HG03045 (cell line): Measurements from ENCODE around the gene STXBP2.

Experiments
- ATAC-seq: cut with Tn5 transposase; IDR thresholded peaks from one replicate; pipeline ENCODE4 v1.9.1; 2021; ENCODE audit warnings: mild to moderate bottlenecking, moderate library complexity; ENCODE audit not compliant: unreplicated experiment

STXBP2 gene

DNA sequence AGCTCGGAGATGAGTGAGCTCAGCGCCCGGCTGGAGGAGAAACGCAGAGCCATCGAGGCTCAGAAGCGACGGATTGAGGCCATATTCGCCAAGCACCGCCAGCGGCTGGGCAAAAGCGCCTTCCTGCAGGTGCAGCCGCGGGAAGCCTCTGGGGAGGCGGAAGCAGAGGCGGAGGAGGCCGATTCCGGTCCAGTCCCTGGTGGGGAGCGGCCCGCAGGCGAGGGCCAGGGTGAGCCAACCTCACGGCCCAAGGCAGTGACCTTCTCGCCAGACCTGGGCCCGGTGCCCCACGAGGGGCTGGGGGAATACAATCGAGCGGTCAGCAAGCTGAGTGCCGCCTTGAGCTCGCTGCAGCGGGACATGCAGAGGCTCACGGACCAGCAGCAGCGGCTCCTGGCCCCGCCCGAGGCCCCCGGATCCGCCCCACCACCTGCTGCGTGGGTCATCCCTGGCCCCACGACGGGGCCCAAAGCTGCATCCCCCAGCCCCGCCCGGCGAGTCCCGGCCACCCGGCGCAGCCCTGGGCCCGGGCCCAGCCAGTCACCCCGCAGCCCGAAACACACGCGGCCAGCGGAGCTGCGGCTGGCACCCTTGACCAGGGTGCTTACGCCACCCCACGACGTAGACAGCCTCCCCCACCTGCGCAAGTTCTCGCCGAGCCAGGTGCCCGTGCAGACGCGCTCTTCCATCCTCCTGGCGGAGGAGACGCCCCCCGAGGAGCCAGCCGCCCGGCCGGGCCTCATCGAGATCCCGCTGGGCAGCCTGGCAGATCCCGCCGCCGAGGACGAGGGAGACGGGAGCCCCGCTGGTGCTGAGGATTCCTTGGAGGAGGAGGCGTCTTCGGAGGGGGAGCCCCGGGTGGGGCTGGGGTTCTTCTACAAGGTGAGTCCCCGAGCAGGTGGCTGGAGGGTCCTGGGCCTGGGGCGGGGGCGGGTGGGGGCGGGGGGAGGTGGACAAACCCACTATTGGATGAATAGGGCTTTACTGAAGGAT lies 24.3 kb upstream of the STXBP2 start:
- ATAC-seq = no peak

DNA sequence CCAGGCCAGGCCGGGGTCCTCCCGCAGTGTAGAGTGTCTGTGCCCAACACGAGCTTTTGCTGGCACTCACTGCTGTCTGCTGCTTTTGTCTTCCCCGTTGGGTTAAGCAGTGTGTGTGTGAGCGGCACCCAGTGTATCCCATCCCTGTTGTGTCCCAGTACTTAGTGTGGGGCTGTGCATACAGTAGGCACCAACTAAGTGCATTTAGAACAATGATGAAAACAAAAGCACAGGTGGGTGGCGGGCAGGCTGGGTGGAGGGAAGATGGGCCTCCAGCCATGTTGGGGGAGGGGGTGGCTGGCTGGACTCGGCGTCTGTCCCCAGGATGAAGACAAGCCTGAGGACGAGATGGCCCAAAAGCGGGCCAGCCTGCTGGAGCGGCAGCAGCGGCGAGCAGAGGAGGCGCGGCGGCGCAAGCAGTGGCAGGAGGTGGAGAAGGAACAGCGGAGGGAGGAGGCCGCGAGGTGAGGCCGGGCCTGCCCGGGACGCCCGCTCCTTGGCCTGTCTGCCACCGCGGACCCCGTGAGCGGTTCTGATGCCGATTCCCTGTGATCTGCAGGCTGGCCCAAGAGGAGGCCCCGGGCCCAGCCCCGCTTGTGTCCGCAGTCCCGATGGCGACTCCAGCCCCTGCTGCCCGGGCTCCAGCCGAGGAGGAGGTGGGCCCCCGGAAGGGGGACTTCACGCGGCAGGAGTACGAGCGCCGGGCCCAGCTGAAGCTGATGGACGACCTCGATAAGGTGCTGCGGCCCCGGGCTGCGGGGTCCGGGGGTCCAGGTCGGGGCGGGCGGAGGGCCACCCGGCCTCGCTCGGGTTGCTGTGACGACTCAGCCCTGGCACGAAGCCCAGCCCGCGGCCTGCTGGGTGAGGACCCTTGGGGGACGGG lies 21.8 kb upstream of the STXBP2 start:
- no peak for ATAC-seq

- no peak for ATAC-seq
Observed at GRCh38 chr19:7617172-7617571, 19.7 kb upstream of the STXBP2 start.

DNA sequence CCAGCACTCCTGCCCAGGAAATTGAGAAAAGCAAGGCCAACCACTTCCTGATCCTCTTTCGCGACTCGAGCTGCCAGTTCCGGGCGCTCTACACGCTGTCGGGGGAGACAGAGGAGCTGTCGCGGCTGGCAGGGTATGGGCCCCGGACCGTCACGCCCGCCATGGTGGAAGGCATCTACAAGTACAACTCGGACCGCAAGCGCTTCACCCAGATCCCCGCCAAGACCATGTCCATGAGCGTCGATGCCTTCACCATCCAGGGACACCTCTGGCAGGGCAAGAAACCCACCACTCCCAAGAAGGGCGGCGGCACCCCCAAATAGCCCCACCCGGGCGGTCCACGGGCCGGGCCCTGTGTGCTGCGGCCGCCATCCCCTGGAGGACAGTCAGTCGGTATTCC lies 19.2 kb upstream of the STXBP2 start:
- ATAC-seq = no peak

- no peak for ATAC-seq
Observed at GRCh38 chr19:7618348-7618747, 18.6 kb upstream of the STXBP2 start.

DNA sequence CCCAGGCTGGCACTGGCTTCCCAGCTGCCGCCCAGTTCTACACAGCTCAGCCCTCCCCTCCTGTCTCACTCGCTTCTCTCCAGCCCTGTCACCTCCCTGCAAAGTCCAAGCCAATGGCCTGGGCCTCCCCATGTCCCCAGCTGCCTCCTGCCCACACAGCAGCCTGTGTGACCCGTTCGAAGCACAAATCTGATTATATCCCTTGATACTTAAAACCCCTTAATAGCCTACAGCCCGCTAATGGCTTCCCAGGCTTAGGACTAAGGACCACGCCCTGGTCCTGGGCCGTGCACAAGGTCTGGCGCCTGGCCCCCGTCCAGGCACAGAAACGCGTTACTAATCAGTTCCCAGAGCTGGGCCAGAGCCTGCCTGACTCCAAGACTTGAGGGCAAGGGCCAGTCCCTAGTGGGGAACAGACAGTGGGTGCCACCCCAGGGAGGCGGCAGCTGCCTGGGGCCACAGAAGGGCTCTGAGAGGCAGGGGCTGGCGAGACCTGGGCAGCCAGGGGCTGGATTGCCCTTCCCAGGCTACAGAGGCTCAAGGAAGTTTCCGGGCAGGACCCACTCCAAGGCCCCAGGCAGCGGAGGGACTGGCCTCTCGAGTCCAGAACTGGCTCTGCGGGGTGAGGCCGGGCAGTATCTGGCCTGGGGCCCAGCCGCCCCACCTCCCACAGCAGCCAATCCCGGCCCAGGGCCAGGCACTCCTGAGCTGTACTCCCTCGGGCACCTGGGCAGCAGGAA lies 18.0 kb upstream of the STXBP2 start:
- no peak for ATAC-seq

DNA sequence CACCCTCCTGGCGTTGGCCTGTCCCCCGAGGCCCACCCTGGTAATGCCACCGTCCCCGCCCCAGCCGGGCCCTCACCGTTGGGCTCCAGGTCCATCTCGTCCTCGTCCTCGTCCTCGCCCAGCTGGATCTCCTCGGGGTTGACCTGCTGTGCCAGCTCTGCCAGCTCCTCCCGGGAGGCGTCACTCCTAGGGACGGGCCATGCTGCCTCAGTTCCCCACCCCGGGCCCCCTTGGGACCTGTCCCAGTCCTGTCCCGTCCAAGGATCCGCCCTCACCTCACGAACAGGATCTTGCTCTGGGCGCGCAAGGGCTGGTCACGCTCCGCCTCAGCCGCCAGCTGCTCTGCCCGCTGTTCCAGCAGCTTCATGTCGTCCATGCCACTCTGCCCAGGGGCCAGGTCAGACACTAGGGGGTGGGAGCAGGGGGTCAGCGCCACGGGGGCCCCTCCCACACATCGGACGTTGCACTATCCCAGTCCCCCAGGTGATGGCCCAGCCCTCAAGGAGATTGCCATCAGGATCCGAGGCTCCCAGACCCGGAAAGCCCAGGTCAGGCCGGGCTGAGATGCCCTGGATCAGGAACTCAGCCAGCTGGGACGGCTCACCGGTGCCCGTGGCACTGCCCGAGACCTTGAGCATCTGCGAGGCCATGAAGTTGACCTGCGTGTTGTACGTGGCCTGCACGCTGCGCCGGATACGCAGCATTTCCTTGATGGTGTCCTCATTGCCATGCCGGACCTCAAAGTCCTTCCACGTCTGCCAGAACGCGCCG lies 17.1 kb upstream of the STXBP2 start:
- ATAC-seq = no peak

GRCh38 chr19:7620442-7621412 lies 16.2 kb upstream of the STXBP2 start:
- no peak for ATAC-seq

DNA sequence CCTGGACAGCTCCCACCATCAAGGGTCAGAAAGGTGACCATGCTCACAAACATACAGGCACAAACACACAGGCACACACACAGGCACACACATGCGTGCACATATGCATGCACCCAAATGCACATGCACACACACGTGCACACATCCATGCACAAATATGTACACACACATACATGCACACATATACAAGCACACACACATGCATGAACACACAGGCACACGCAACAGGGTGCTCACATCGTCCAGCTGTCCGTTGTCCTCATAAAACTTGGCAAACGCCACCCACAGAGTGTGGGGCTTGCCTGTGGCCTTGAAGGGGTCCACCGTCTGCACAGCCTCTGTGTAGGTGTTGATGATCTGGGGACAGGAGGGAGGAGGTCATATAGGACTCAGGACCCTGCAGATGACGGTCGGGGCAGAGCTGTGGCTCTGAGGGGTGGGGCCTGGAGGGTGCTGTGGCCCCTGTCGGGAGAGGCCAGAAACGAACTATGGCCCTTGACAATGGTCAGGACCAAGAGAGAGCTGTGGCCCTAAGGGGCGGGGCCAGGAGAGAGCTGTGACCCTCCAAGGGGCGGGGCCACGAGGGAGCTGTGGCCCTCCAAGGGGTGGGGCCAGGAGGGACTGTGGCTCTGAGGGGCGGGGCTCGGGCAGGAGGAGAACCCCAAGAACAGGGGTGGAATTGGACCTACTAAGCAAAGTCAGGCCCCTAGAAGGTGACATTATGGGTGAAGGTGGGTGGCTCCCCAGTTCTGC lies 13.8 kb upstream of the STXBP2 start:
- no peak for ATAC-seq

GRCh38 chr19:7623725-7624603 lies 12.9 kb upstream of the STXBP2 start:
- no peak for ATAC-seq

GRCh38 chr19:7624810-7625209 lies 12.1 kb upstream of the STXBP2 start:
- ATAC-seq = no peak

GRCh38 chr19:7625763-7626372 lies 11.0 kb upstream of the STXBP2 start:
- ATAC-seq = no peak

GRCh38 chr19:7627166-7627565 lies 9.7 kb upstream of the STXBP2 start:
- ATAC-seq = no peak

GRCh38 chr19:7628589-7629311 lies 8.2 kb upstream of the STXBP2 start:
- no peak for ATAC-seq

DNA sequence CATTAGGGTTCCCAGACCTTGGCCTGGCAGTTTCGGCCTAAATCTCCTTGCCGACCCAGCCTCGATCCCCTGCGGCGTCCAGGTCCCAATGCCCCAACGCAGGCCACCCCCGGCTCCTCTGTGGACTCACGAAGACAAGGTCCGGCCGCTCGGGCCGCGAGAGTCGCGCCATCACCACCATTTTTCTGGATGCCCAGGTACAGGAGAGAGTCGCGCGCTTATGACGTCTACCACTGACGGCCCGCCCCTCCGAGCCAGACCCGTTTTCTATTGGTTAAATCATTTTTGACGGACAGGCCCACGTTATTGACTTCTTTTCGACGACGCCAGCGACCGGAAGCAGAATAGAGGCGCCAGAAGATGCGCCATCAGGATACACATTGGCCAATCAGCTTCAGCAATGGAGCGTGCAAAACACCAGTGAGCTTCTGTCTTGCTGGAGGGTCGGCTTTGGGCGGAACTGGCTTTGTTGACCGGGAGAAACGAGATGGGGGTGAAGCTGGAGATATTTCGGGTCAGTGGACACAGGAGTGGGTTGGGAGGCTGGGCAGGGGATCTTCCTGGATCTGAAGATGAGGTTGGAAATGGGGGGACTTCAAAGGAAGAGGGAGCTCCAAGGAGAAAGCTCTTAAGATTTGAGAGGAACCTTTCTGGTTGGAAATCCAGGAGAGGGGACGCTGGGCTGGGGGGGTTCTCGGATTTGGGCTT lies 7.4 kb upstream of the STXBP2 start, which contains the start of the genes PET100 and XAB2:
Gene PET100 (plus strand): TSS at position 447 of the 708 bp plus-strand sequence. CDS start 41 bp downstream, at position 488.
Gene XAB2 (minus strand): TSS at position 199 of the 708 bp plus-strand sequence. CDS start 18 bp downstream, at position 181.
- peak; percentile 85 for ATAC-seq
